DMS153 (cell line): ENCODE measurements around the gene LEF1.
"Not testable (repeated sequence)": the region's sequence is repeated elsewhere in the genome, so short reads cannot be mapped to it uniquely, and the experiment has no call there.

ENCODE experiments used
- DNase-seq: peaks from one replicate; lab custom pipeline; 2025; lab: John Stamatoyannopoulos, UW

Gene LEF1

DNA sequence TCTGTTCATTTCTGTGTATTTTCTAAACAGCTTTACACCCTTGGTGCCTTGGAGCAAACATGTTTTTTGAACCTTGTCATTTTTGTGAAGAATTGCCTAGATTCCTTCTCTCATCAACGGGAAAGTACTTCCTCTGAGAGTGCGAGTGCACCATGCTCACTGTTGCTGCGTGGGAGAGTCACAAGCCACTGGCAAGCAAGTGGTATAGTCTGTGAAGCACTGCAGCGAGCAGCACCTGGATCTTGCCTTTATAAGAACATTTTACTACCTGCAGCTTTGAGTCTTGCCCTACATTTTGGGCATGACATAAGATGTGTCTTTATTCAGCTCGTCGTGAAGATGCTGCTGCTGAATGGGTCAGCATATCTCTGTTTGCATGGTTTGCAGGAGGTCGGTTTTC lies 134.2 kb downstream of the LEF1 start:
- DNase-seq = no peak

- no peak for DNase-seq
Measured at GRCh38 chr4:108033348-108033747, 135.4 kb downstream of the LEF1 start.

DNA sequence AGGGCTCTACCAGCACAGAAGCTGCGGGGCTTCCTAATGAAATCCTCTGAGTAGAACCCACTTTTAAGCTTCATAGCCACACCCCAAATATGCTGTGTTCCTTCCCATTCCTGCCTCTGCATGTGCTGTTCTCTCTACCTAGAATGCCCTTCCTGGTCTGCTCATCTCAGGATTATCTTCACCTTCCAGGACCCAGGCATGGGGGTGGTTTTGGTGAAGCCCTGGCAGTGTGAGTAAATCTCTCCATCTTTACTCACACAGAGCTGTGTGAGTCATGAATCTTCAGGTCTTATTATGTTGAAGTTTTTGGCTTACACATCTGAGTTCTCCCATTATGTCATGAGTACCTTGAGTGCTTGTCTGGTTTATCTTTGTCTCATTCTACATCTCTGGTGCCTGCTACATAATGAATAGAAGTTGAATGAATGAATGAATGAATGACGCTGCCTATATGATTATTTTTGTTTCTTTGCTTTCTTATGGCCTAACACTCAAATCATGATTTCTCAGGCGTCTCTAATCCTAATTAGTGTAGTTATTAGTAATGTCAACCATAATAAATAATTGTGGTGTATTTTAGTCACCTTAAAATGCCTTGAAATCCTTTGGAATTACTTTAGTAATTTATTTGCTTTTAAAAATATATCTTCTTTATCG lies 137.2 kb downstream of the LEF1 start:
- DNase-seq = no peak

DNA sequence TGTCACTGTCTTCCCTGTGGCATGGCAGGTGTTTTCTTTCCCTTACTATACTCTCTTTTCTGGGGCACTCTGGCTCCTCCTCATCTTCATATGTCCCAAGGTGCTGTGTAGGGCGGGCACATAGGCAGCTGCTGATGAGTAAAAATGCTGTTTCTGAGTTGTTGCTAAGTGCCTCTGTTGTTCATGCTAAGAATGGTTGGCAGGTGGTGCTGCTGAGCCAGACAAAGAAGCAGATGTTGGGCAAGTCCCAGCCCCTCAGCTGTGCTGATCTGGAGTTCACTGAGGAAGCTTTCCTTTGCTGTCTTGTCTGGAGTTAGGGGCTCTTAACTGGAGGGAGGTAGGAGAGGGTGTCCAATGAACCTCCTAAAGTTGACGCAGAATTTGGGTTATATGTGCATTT lies 138.4 kb downstream of the LEF1 start:
- DNase-seq = no peak

GRCh38 chr4:108029731-108030130 lies 139.0 kb downstream of the LEF1 start:
- DNase-seq = no peak

GRCh38 chr4:108029016-108029720 lies 139.6 kb downstream of the LEF1 start:
- no peak for DNase-seq

DNA sequence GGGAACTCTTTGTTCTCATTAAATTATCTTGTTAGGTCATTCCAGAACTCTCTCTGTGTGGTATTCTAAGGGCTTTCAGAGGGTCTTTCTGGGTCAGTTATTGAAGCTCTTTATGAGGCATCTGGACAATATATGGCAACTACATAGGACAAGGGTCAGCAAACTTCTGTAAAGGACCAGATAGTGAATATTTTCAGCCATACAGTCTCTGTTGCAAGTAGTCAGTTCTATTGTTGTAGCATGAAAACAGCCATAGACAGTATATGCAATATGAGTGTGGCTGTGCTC lies 143.9 kb downstream of the LEF1 start:
- no peak for DNase-seq

DNA sequence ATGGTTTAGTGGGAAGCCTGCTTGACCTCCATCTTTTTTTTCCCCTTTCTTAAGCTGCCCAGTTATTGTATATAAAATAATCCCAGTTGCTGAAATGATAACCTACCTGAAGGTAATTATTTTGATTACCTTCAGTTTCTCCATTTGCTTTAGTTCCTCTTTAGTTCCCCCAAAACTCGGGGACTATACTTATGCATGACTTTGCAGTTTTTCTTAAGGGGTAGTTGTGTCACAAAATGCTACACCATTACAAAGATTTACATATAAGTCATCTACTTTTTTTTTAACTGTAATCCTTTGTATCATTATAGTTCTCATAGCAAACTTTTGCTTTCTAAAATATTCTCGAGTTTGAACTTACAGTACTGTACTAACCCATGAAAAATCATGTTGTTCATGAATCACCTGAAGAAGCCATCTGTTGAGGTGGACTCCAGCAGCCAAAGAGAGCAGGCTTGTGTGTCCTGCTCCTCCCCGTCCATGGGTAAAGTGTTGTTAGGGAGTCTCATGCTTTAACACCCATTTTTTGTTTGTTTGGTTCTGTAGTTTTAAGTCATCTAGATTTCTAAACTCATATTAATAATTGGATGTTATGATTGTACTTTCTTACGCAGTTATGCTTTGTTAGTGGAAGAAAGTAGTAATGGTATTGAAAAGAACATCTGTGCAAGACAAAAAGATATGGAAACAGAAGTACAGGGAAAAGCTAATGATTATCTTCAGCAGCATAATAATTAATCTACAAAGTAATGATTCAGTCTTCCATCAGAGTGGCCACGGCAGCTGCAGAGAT lies 144.5 kb downstream of the LEF1 start:
- DNase-seq = no peak

DNA sequence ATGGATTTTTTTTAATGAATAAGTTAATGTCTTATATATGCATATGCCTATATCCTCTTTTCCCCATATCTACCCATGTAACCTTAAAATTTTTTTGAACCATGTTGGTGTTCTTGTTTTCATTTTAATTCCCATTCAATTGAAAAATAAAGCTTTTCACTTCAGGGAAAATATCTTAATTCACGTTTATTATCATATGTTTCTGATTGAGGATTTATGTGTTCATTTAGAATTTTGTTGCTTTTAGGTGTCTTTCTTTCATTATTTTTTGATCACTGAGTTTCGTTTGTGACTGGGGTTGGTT lies 149.9 kb downstream of the LEF1 start:
- no peak for DNase-seq

DNA sequence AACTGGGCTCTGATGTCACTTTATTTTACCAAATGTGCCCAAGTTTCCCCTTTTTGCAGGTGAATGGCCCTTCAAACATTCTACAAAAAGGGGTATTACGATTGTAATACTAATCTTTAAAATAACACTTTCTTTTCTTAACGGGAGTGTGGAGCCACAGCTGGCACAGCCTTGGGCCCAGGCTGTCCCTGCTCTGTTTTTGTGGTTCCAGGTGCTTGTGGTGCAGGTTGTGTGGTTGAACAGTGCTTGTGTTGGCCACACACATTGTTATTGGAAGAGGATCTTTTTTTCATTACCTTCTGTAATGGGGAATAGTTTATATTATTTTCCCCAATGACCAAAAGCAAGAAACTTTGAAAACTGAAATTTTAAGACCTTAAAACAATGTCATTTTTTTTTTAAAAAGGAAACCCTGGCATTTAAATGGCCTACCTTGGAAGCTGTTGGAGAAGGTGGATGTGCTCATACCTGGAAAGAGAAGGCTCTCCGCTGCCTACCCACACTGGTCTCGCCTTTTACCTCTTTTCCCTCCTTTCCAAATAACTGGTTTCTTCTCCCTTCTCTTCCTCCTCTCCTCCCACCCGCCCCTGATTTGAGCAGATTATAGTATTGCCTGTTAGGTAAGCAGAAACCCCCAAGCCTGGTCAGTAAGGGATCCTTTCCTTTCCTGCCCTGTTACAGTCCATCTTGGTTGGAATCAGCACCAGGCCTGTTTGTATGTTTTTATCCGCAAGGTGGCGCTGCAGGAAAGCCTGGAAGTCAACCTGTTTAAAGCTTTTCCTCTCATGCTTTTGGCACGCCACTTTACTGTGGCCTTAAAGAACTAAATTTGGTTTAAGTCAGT lies 150.5 kb downstream of the LEF1 start:
- peak; percentile 38 for DNase-seq

- no peak for DNase-seq
Measured at GRCh38 chr4:108013955-108014354, 154.8 kb downstream of the LEF1 start.

DNA sequence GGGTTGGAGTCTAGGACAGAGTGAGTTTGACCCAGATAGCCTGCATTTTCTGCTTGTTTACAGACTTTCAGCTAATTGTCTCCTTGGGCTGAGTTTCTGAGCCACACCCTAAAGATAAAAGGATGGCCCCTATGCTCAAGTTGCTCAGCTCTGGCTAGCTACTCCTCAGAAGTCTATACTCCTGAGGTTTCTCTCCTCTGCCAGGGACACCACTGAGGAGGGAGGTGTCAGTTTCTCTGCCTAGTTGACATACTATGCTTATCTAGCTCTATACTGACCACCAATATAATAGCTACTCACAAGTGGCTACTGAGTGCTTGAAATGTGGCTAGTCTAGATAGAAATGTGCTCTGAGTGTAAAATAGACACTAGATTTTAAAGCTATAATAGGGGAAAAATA lies 155.4 kb downstream of the LEF1 start:
- DNase-seq = no peak

- not testable (repeated sequence) for DNase-seq
Measured at GRCh38 chr4:108012382-108012781, 156.3 kb downstream of the LEF1 start.

- no peak for DNase-seq
Measured at GRCh38 chr4:108010167-108010566, 158.6 kb downstream of the LEF1 start.

DNA sequence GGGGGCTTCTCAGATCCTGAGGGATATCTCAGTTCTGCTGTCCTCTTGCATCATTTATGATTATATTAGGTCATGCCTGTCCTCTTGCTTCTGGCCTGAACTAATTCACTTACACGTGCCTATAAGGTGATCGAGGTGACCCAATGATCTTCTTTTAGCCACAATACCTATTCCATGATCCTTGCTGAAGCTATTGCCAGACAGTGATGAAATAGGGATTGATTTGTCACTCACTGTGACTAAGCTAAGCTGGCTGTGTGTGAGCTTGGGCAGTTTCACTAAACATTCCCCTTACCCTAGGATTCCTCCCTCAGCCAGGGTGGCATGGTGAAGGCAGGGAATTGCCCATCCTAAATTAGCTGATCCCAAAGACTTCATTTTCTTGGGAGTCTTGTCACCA lies 160.0 kb downstream of the LEF1 start:
- DNase-seq = no peak

GRCh38 chr4:108007984-108008383 lies 160.7 kb downstream of the LEF1 start:
- no peak for DNase-seq

DNA sequence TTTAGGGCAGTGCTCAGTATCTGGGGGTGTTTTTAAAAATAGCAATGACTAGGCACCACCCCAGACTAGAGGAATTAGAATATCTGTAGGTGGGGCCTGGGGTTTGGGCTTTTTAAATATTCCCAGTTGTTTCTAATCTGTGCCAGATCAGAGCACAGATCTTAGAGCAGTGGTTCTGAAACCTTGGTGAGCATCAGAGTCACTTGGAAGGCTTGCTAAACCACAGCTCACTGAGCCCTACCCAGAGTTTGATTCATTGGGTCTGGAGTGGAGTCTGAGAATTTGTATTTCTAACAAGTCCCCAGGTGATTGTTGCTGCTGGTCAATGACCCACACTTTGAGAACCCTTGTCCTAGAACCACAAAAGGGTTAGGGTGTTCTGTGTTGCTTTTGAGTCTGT lies 162.4 kb downstream of the LEF1 start:
- DNase-seq = no peak

DNA sequence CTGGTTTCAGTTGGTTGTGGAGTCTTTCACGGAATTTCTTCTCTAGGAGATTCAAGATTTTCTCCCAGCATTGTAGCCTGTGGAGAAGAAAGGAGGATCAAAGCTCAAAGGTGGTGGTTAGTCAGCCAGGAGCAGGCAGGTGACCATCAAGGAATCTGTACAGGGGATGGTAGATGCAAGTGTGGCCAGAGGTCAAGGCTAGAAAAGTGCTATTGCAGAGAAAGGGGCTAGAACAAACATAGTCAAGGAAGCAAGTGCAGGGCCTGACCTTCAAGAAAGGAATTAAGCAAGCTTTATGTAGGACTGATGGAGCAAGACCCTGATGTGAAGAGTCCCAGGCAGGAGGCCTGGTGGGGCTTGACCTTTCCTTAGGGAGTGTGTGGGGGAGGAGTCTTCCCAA lies 162.9 kb downstream of the LEF1 start:
- no peak for DNase-seq

- DNase-seq = no peak
Measured at GRCh38 chr4:108004646-108005045, 164.1 kb downstream of the LEF1 start.

DNA sequence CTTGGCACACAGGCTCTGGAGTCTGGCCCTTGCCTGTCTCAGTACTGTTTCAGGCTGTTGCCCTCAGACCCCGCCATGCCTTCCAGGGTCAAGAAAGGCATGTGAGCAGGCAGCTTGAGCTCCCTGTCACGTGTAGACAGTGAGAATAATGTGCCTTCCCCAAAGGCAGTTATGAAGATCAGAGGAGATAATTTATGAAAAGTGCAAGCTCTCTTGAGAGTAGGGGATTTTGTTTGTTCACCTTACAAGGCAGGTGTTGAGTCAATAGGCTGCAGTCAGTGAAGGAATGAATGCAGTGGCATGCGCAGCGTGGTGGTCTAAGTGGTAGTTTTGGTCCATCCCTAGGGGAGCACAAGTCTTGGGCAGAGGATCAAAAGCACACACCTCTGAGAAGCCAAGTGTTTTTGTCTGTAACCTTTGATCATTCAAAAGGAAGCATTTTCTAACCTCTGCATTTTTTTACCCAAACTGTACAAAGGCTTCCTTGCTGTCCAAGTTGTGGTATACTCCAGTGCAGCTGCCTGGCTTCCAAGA lies 164.7 kb downstream of the LEF1 start:
- no peak for DNase-seq

- no peak for DNase-seq
Measured at GRCh38 chr4:108001540-108002135, 167.1 kb downstream of the LEF1 start.

GRCh38 chr4:107999932-108000539 lies 168.7 kb downstream of the LEF1 start:
- no peak for DNase-seq
